HCT116 (cell line): ENCODE results near the gene OCA2. TPM values are rescaled to one million over a fixed set of nuclear protein-coding genes. Genes with fewer than 3 reads are reported as not detected.

ENCODE experiments used
- ATAC-seq: fragments of 200-7000 bp; cut with Tn5 transposase; 2 replicates; pipeline ENCODE4 v1.9.1; 2020; ENCODE audit warnings: mild to moderate bottlenecking, moderate library complexity
- BruUV-seq: library from RNA; stranded (reverse); fragments of 400-500 nt; replicated peaks from 2 replicates; lab custom pipeline; 2021; lab: Mats Ljungman, UMichigan
- CTCF ChIA-PET: fragments of 300-600 bp; sonication (Branson Sonifier 250); formaldehyde crosslinking; loops from one replicate; lab custom pipeline; 2021; ENCODE audit warnings: antibody characterized with exemption; lab: Charles Lee
- POLR2A ChIA-PET: fragments of 300-600, 350-600 bp; sonication (Branson Sonifier 250); formaldehyde crosslinking; loops from one replicate; lab custom pipeline; 2021; ENCODE audit warnings: antibody characterized with exemption; lab: Charles Lee
- RAD21 ChIA-PET, 2 experiments: fragments of 300-600 bp; sonication (Branson Sonifier 250); formaldehyde crosslinking; loops; one replicate each; lab custom pipeline; 2023; ENCODE audit warnings: low total read pairs in 2 of 2; ENCODE audit not compliant: uncharacterized antibody in 2 of 2, unreplicated experiment in 2 of 2, low non-redundant PET in 1 of 2; lab: Charles Lee
- DNase-seq: peaks from one replicate; pipeline ENCODE4 v3.0.0-alpha.2; 2010; ENCODE audit warnings: low read depth, low spot score
- H2AFZ ChIP-seq: fragments of 200-600 bp; shearing (Covaris generic), sonication (generic); 2 replicates; pipeline ENCODE4 v1.6.1; 2017; ENCODE audit warnings: low read depth, mixed run types, mixed read lengths, antibody characterized with exemption, low read length; ENCODE audit not compliant: poor library complexity, severe bottlenecking
- H3K27ac ChIP-seq: 2 replicates; pipeline ENCODE4 v1.5.1; 2012; ENCODE audit warnings: low read depth, low read length
- H3K27me3 ChIP-seq: fragments of 200-600 bp; sonication (generic); 2 replicates; pipeline ENCODE4 v1.6.1; 2016; ENCODE audit warnings: mixed run types, low read length, mixed read lengths; ENCODE audit not compliant: insufficient read depth
- H3K36me3 ChIP-seq, 2 experiments: fragments of 200-500 bp in 1 of 2; fragments of 200-600 bp in 1 of 2; sonication (Bioruptor generic) in 1 of 2; sonication (generic) in 1 of 2; 2 replicates each; pipeline versions ENCODE4 v1.5.1 to v1.6.1; 2014 to 2016; ENCODE audit warnings: low read length in 2 of 2, inconsistent platforms in 1 of 2, mixed read lengths in 1 of 2, mixed run types in 1 of 2; ENCODE audit not compliant: insufficient read depth in 2 of 2, control insufficient read depth in 1 of 2
- H3K4me1 ChIP-seq, 2 experiments: fragments of 200-600 bp in 1 of 2; sonication (generic) in 1 of 2; 2 replicates each; pipeline versions ENCODE4 v1.5.1 to v1.6.1; 2012 to 2017; ENCODE audit warnings: low read length in 2 of 2, inconsistent platforms in 1 of 2, mild to moderate bottlenecking in 1 of 2, mixed read lengths in 1 of 2, mixed run types in 1 of 2, moderate library complexity in 1 of 2; ENCODE audit not compliant: insufficient read depth in 2 of 2, control insufficient read depth in 1 of 2
- H3K4me2 ChIP-seq: fragments of 200-600 bp; sonication (generic); 2 replicates; pipeline ENCODE4 v1.6.1; 2017; ENCODE audit warnings: mixed run types, low read length, mixed read lengths
- H3K4me3 ChIP-seq, 2 experiments: fragments of 200-600 bp in 1 of 2; sonication (generic) in 1 of 2; replicated peaks in 1 of 2; 2 replicates each; pipeline ENCODE4 v1.5.1; 2011 to 2016; ENCODE audit warnings: low read length in 2 of 2, control low read depth in 1 of 2, low read depth in 1 of 2, mild to moderate bottlenecking in 1 of 2, mixed read lengths in 1 of 2, mixed run types in 1 of 2
- H3K79me2 ChIP-seq: fragments of 200-600 bp; sonication (generic); 2 replicates; pipeline ENCODE4 v1.6.1; 2017; ENCODE audit warnings: mild to moderate bottlenecking, mixed run types, low read length, moderate library complexity, mixed read lengths; ENCODE audit not compliant: insufficient read depth
- H3K9ac ChIP-seq: fragments of 200-600 bp; sonication (generic); 2 replicates; pipeline ENCODE4 v1.6.1; 2016; ENCODE audit warnings: low read length, mixed read lengths
- H3K9me2 ChIP-seq: fragments of 200-600 bp; sonication (generic), shearing (Covaris generic); 2 replicates; pipeline ENCODE4 v1.6.1; 2017; ENCODE audit warnings: mixed run types, mild to moderate bottlenecking, moderate library complexity; ENCODE audit not compliant: insufficient read depth
- H3K9me3 ChIP-seq, 2 experiments: fragments of 200-500 bp in 1 of 2; fragments of 200-600 bp in 1 of 2; sonication (Bioruptor generic) in 1 of 2; sonication (generic) in 1 of 2; 2 replicates each; pipeline ENCODE4 v1.6.1; 2014 to 2017; ENCODE audit warnings: low read length in 2 of 2, mixed read lengths in 2 of 2, inconsistent platforms in 1 of 2, low read depth in 1 of 2, mild to moderate bottlenecking in 1 of 2, mixed run types in 1 of 2, moderate library complexity in 1 of 2; ENCODE audit not compliant: control insufficient read depth in 1 of 2, insufficient read depth in 1 of 2
- H4K20me1 ChIP-seq: fragments of 200-600 bp; sonication (generic), shearing (Covaris generic); 2 replicates; pipeline ENCODE4 v1.6.1; 2017; ENCODE audit warnings: mixed run types, mild to moderate bottlenecking, moderate library complexity; ENCODE audit not compliant: insufficient read depth
- CBX3 ChIP-seq: IDR thresholded peaks from 2 replicates; pipeline ENCODE4 v1.6.1; 2012; ENCODE audit warnings: low read depth
- EGR1 ChIP-seq: IDR thresholded peaks from 2 replicates; pipeline ENCODE4 v1.6.1; 2012; ENCODE audit warnings: low read depth
- ELF1 ChIP-seq: IDR thresholded peaks from 2 replicates; pipeline ENCODE4 v1.6.1; 2012; ENCODE audit warnings: low read depth, borderline replicate concordance
- POLR2A ChIP-seq: IDR thresholded peaks from 2 replicates; pipeline ENCODE4 v1.7.0; 2011; ENCODE audit warnings: borderline replicate concordance; ENCODE audit not compliant: insufficient read depth, insufficient read length; ENCODE audit errors: extremely low read depth
- POLR2AphosphoS5 ChIP-seq: IDR thresholded peaks from 2 replicates; pipeline ENCODE4 v1.6.1; 2011; ENCODE audit warnings: mild to moderate bottlenecking, low read depth, low read length, moderate library complexity
- RAD21 ChIP-seq: IDR thresholded peaks from 2 replicates; pipeline ENCODE4 v1.6.1; 2012; ENCODE audit warnings: low read depth, mild to moderate bottlenecking
- SIN3A ChIP-seq: IDR thresholded peaks from 2 replicates; pipeline ENCODE4 v1.6.1; 2012; ENCODE audit warnings: low read depth
- SRF ChIP-seq: IDR thresholded peaks from 2 replicates; pipeline ENCODE4 v1.6.1; 2012; ENCODE audit warnings: low read depth
- TCF7L2 ChIP-seq: IDR thresholded peaks from 2 replicates; pipeline ENCODE4 v1.7.0; 2011; ENCODE audit warnings: borderline replicate concordance, inconsistent platforms; ENCODE audit not compliant: insufficient read depth, insufficient read length; ENCODE audit errors: extremely low read depth
- YY1 ChIP-seq: IDR thresholded peaks from 2 replicates; pipeline ENCODE4 v1.6.1; 2011; ENCODE audit warnings: low read length, low read depth, moderate library complexity, mild to moderate bottlenecking; ENCODE audit not compliant: insufficient replicate concordance; ENCODE audit errors: extremely low read depth
- intact Hi-C: fragments of 100-400 bp; cut with micrococcal nuclease; formaldehyde crosslinking; loops from 2 replicates; pipeline ENCODE4 v1.10.0; 2022
- total RNA-seq: library from RNA; stranded (reverse); gene quantifications from one replicate; pipeline ENCODE4 v1.2.1, GENCODE V29; 2021; ENCODE audit not compliant: unreplicated experiment
- TF ChIP-seq, protein P1 (sequence below): IDR thresholded peaks from 2 replicates; pipeline ENCODE4 v1.6.1; 2012
- TF ChIP-seq, protein P2 (sequence below): IDR thresholded peaks from 2 replicates; pipeline ENCODE4 v1.6.1; 2012; ENCODE audit warnings: low read depth
- TF ChIP-seq, protein P3 (sequence below): IDR thresholded peaks from 2 replicates; pipeline ENCODE4 v1.6.1; 2012

OCA2 gene
- total RNA-seq, 1 experiment from 2014 or later: not detected

DNA sequence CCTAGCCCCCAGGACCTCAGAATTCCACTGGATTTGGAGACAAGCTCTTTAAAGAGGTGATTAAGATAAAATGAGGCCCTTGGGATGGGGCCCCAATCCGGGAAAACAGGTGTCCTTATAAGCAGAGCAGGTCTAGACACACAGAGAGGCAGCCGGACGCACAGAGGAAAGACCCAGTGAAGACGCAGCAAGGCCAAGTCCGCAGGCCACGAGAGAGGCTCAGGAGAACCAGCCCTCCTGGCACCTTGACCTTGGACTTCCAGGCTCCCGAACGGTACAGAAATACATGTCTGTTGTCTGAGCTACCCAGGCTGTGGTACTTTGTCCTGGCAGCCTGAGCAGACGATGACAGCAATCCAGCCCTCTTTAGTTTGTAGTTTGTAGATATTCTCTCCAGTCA, 324.5 kb downstream of the OCA2 start:
- Histone ChIP-seq H3K9me2 (no peaks in the 10 kb centered on the region), H3K79me2 (no peaks in the 10 kb centered on the region), H2AFZ (no peak overlapping the region), H3K9ac (no peak overlapping the region), H3K9me3 (peaks cover 3 to 23% of the 10 kb centered on the region in 2 experiments; a peak in 2 of 4 replicates), H3K27ac (no peak overlapping the region), H3K4me1 (no peaks in the 10 kb centered on the region), H3K4me3 (no peak overlapping the region), H3K36me3 (no peaks in the 10 kb centered on the region), H3K27me3 (no peaks in the 10 kb centered on the region), H3K4me2 (no peak overlapping the region)
- ATAC-seq (no peak), DNase-seq (no peak)
- ChIA-PET POLR2A (no interaction called here), CTCF (no interaction called here), RAD21 (no interaction called here)
- BruUV-seq: no TSS peak
- intact Hi-C loops: no loop called here
- TF ChIP-seq, protein P1, sequence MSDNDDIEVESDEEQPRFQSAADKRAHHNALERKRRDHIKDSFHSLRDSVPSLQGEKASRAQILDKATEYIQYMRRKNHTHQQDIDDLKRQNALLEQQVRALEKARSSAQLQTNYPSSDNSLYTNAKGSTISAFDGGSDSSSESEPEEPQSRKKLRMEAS: no peak
- TF ChIP-seq POLR2AphosphoS5 (no peak), SRF (no peak), RAD21 (no peak), ELF1 (no peak)
- TF ChIP-seq, protein P2, sequence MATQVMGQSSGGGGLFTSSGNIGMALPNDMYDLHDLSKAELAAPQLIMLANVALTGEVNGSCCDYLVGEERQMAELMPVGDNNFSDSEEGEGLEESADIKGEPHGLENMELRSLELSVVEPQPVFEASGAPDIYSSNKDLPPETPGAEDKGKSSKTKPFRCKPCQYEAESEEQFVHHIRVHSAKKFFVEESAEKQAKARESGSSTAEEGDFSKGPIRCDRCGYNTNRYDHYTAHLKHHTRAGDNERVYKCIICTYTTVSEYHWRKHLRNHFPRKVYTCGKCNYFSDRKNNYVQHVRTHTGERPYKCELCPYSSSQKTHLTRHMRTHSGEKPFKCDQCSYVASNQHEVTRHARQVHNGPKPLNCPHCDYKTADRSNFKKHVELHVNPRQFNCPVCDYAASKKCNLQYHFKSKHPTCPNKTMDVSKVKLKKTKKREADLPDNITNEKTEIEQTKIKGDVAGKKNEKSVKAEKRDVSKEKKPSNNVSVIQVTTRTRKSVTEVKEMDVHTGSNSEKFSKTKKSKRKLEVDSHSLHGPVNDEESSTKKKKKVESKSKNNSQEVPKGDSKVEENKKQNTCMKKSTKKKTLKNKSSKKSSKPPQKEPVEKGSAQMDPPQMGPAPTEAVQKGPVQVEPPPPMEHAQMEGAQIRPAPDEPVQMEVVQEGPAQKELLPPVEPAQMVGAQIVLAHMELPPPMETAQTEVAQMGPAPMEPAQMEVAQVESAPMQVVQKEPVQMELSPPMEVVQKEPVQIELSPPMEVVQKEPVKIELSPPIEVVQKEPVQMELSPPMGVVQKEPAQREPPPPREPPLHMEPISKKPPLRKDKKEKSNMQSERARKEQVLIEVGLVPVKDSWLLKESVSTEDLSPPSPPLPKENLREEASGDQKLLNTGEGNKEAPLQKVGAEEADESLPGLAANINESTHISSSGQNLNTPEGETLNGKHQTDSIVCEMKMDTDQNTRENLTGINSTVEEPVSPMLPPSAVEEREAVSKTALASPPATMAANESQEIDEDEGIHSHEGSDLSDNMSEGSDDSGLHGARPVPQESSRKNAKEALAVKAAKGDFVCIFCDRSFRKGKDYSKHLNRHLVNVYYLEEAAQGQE: no peak
- TF ChIP-seq, all 23 proteins: peak for 0
- no peaks in the 10 kb centered on the region for H4K20me1 ChIP-seq

- no peak for ATAC-seq
- H3K4me2 ChIP-seq: no peak overlapping the region
Observed at GRCh38 chr15:27774191-27774590, 324.9 kb downstream of the OCA2 start.

More at GRCh38 chr15:27774191-27774590, 324.9 kb downstream of the OCA2 start:
- TF ChIP-seq, protein P1: no peak
- TF ChIP-seq YY1 (no peak), CBX3 (no peak), SIN3A (no peak), POLR2A (no peak), RAD21 (no peak), ELF1 (no peak), EGR1 (no peak), TCF7L2 (no peak)
- TF ChIP-seq, protein P3, sequence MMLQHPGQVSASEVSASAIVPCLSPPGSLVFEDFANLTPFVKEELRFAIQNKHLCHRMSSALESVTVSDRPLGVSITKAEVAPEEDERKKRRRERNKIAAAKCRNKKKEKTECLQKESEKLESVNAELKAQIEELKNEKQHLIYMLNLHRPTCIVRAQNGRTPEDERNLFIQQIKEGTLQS: no peak
- no peak overlapping the region for H3K4me3 ChIP-seq
- ChIA-PET RAD21 (no interaction called here), POLR2A (no interaction called here), CTCF (no interaction called here)
- no peaks in the 10 kb centered on the region for H3K4me1 ChIP-seq
- no peaks in the 10 kb centered on the region for H3K79me2 ChIP-seq
- H3K9me3 ChIP-seq: peaks cover 3 to 23% of the 10 kb centered on the region in 2 experiments; a peak in 2 of 4 replicates
- H2AFZ ChIP-seq: no peak overlapping the region
- no TSS peak for BruUV-seq
- no peaks in the 10 kb centered on the region for H3K27me3 ChIP-seq
- H3K9ac ChIP-seq: no peak overlapping the region
- H3K36me3 ChIP-seq: no peaks in the 10 kb centered on the region
- no peaks in the 10 kb centered on the region for H4K20me1 ChIP-seq
- no peak for DNase-seq
- H3K9me2 ChIP-seq: no peaks in the 10 kb centered on the region
- intact Hi-C loops: no loop called here
- H3K27ac ChIP-seq: no peak overlapping the region
